Prostate gland (tissue), 2 donors: ENCODE results near the gene CDK5R1. TPM values are rescaled to one million over a fixed set of nuclear protein-coding genes. Genes with fewer than 3 reads are reported as not detected.

Experiments
- DNase-seq: peaks from one replicate; pipeline ENCODE4 v3.0.0-alpha.2; 2019; ENCODE audit warnings: low spot score
- H3K27ac ChIP-seq, 2 donors: fragments of 200-600 bp; sonication (generic); 2 replicates each; pipeline ENCODE4 v1.5.1; 2017 to 2019
- H3K27me3 ChIP-seq: fragments of 200-600 bp; sonication (generic); replicated peaks from 2 replicates; pipeline ENCODE4 v1.5.1; 2019; ENCODE audit not compliant: insufficient read depth
- H3K36me3 ChIP-seq, 2 donors: fragments of 200-600 bp; sonication (generic); 1 replicate in 1 of 2; 2 replicates in 1 of 2; pipeline versions ENCODE4 v1.5.1 to v1.8.1; 2017 to 2019
- H3K4me1 ChIP-seq: fragments of 200-600 bp; sonication (generic); replicated peaks from 2 replicates; pipeline ENCODE4 v1.5.1; 2019
- H3K4me3 ChIP-seq, 2 donors: fragments of 200-600 bp; sonication (generic); 2 replicates each; pipeline ENCODE4 v1.5.1; 2017 to 2019
- H3K9me3 ChIP-seq: fragments of 200-600 bp; sonication (generic); 2 replicates; pipeline ENCODE4 v1.5.1; 2017
- POLR2A ChIP-seq: fragments of 450-650 bp; IDR thresholded peaks from one replicate; pipeline ENCODE4 v1.6.1; 2016; ENCODE audit warnings: antibody characterized with exemption, mild to moderate bottlenecking
- POLR2AphosphoS5 ChIP-seq: sonication (generic); formaldehyde crosslinking; IDR thresholded peaks from one replicate; pipeline ENCODE4 v1.6.1; 2017; ENCODE audit warnings: antibody characterized with exemption
- WGBS: methylation state at CpG from one replicate; pipeline ENCODE4 v1.1.5; 2018; 5-methylcytosine and 5-hydroxymethylcytosine counted together
- intact Hi-C: fragments of 100-400 bp; cut with DNase I; formaldehyde crosslinking; loops from one replicate; pipeline ENCODE4 v1.14.2; 2022
- total RNA-seq, 2 donors: library from RNA; depleted of rRNA; stranded (reverse); fragments of >200 nt; gene quantifications; one replicate each; pipeline ENCODE4 v1.1.0, GENCODE V29; 2016
- TF ChIP-seq, protein P1 (sequence below), 4 experiments: fragments of 200-600 bp in 2 of 4; fragments of 450-650 bp in 2 of 4; sonication (generic) in 2 of 4; IDR thresholded peaks; 1 replicate in 3 of 4; 2 replicates in 1 of 4; pipeline ENCODE4 v1.5.1; 2016 to 2019; ENCODE audit warnings: antibody characterized with exemption in 4 of 4, mild to moderate bottlenecking in 2 of 4, moderate library complexity in 2 of 4

The CDK5R1 gene
- total RNA-seq, 2 donors from 2014 or later = 0.46 to 5.1 TPM

- Histone ChIP-seq H3K36me3 (no peaks in the 10 kb centered on the region), H3K9me3 (no peaks in the 10 kb centered on the region), H3K4me3 (no peak overlapping the region), H3K27ac (no peak overlapping the region), H3K4me1 (no peaks in the 10 kb centered on the region), H3K27me3 (no peaks in the 10 kb centered on the region)
- TF ChIP-seq POLR2AphosphoS5 = no peak
- TF ChIP-seq, protein P1, sequence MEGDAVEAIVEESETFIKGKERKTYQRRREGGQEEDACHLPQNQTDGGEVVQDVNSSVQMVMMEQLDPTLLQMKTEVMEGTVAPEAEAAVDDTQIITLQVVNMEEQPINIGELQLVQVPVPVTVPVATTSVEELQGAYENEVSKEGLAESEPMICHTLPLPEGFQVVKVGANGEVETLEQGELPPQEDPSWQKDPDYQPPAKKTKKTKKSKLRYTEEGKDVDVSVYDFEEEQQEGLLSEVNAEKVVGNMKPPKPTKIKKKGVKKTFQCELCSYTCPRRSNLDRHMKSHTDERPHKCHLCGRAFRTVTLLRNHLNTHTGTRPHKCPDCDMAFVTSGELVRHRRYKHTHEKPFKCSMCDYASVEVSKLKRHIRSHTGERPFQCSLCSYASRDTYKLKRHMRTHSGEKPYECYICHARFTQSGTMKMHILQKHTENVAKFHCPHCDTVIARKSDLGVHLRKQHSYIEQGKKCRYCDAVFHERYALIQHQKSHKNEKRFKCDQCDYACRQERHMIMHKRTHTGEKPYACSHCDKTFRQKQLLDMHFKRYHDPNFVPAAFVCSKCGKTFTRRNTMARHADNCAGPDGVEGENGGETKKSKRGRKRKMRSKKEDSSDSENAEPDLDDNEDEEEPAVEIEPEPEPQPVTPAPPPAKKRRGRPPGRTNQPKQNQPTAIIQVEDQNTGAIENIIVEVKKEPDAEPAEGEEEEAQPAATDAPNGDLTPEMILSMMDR (IDR thresholded peaks at IDR 0.05) = no peak
- no peak for TF ChIP-seq POLR2A
- no peak for DNase-seq
- intact Hi-C loops = no loop called here
- 63% methylated on average over 9 of the region's 9 CpGs for WGBS
Measured at GRCh38 chr17:32498391-32498790, 11.6 kb downstream of the CDK5R1 start.

DNA sequence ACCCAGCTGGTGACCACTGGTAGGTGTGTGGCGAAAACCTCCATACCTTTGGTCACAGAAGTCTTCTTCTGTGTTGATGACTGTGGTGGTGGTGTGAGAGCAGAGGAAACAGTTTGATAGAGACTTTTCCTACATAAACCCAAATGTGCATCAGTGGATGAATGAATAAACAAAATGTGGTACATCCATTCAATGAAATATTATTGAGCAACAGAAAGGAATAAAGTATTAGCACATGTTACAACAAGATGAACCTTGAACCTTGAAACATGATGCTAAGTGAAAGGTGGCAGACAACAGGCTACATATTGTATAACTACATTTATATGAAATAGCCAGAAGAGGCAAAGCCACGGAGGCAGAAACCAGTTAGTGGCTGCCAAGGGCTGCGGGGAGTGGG lies 15.2 kb downstream of the CDK5R1 start:
- DNase-seq = no peak
- intact Hi-C loops = no loop called here
- Histone ChIP-seq H3K36me3 (no peaks in the 10 kb centered on the region), H3K27ac (no peak overlapping the region), H3K4me3 (no peak overlapping the region), H3K4me1 (no peaks in the 10 kb centered on the region), H3K9me3 (no peaks in the 10 kb centered on the region), H3K27me3 (no peaks in the 10 kb centered on the region)
- TF ChIP-seq POLR2AphosphoS5 (no peak), POLR2A (no peak)
- TF ChIP-seq, protein P1 (IDR thresholded peaks at IDR 0.05) = no peak
- whole genome bisulfite sequencing = 98% methylated on average over 3 of the region's 3 CpGs

- no peaks in the 10 kb centered on the region for H3K36me3 ChIP-seq
- intact Hi-C loops = no loop called here
- no peak overlapping the region for H3K27ac ChIP-seq
- no peaks in the 10 kb centered on the region for H3K27me3 ChIP-seq
- 75% methylated on average over 10 of the region's 10 CpGs for WGBS
- TF ChIP-seq, protein P1 (IDR thresholded peaks at IDR 0.05) = no peak
- no peak for TF ChIP-seq POLR2AphosphoS5
- no peak for TF ChIP-seq POLR2A
- H3K9me3 ChIP-seq = no peaks in the 10 kb centered on the region
- no peak overlapping the region for H3K4me3 ChIP-seq
- DNase-seq = no peak
- H3K4me1 ChIP-seq = no peaks in the 10 kb centered on the region
Measured at GRCh38 chr17:32502710-32503109, 15.9 kb downstream of the CDK5R1 start.

DNA sequence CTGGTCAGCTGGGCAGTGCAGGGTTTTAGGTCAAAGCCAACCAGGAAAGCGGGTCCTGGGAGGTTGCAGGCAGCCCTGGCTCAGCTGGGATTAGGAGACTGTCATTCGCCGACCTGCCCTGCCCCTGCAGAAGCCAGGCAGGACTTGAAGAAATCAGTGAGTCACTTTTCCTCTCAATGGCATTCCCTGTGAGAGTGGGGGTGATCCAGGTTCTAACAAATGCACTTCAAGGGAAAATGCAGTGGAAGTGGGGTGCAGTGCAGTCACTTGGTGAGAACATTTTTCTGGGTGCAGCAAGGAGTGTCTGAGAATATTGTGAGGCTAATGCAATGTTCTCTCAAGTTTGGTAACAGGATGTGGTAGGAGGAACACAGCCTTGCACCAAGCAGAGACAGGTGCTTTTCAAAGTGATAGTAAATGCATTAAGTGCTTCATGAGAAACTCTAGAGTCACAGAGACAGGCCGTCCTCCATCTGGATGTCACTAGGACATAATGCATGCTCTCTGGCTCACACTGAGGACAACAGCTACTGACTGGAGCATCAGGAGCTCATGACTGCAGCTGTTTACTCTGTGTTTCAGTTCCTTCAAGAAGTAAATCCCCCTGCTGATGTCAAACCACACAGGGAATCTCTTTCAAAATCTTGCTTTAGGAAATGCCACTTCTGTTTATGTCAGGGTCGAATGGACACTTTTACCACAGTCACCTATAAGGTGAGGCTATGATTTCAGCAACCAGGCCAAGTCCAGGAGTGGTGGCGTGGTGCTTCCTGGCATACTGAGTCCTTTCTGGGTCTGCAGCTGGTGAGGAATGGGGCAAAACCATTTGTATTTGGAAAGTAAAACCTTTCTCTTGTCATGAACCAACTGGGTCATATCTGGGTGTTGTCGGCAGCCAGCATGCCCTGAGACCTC lies 16.7 kb downstream of the CDK5R1 start:
- Histone ChIP-seq H3K4me3 (no peak overlapping the region), H3K27me3 (no peaks in the 10 kb centered on the region), H3K9me3 (no peaks in the 10 kb centered on the region), H3K36me3 (no peaks in the 10 kb centered on the region), H3K27ac (no peak overlapping the region), H3K4me1 (no peaks in the 10 kb centered on the region)
- TF ChIP-seq POLR2AphosphoS5 (no peak), POLR2A (no peak)
- TF ChIP-seq, protein P1 (IDR thresholded peaks at IDR 0.05) = no peak
- 67% methylated on average over 7 of the region's 7 CpGs for WGBS
- intact Hi-C loops = no loop called here
- DNase-seq = no peak
